ENCODE results near the gene PRKAG2.
A peak's percentile ranks its signal among the peaks of the same experiment; 100 is the strongest.

Gene PRKAG2

GRCh38 chr7:151686016-151686766, 190.7 kb downstream of the PRKAG2 start:
- DNase-seq, result no peak

- no peak for DNase-seq
These were observed 192.3 kb downstream of the PRKAG2 start for GRCh38 chr7:151684408-151685175.

- no peak for DNase-seq
These were observed 193.1 kb downstream of the PRKAG2 start for GRCh38 chr7:151683615-151684407.

- DNase-seq, result no peak
These were observed 193.9 kb downstream of the PRKAG2 start for GRCh38 chr7:151682831-151683614.

DNA sequence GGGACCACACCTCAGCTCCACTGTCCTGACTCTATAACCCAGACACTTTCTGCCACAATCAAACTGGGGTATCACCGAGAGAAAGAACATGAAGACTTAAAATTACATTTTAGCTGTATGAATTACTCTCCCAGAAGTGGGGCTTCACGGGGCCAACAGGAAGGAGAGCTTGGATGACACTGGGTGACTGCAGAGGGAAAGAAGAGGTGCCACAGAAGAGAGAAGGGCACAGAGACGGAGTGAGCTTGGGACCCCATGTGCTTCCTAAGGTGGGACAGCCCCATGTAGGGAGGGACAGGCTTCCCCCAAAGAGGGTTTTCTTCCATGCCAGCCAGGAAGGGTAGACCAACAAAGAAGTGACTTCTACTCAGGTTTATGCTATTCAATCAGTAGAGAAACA, 195.2 kb downstream of the PRKAG2 start:
- no peak for DNase-seq

DNA sequence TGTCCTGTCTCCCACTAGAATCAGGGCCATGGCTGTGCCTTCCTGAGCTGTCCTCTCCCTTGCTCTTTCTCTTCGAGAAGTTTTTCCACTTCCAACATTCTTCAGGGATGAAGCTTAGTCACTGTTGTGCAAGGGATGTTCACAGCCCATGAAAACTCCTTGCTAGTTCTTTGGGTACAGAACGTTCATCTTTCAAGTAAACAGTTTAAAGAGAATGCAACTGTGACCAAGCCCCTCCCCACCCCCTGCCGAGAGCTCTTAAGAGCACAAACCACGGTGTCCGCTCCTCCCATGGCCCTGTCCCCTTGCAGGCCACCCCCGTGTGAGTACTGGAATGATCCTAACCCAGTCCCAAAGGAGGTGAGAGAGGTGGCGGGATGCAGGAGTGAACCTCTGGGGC, 196.1 kb downstream of the PRKAG2 start:
- DNase-seq, result no peak

DNA sequence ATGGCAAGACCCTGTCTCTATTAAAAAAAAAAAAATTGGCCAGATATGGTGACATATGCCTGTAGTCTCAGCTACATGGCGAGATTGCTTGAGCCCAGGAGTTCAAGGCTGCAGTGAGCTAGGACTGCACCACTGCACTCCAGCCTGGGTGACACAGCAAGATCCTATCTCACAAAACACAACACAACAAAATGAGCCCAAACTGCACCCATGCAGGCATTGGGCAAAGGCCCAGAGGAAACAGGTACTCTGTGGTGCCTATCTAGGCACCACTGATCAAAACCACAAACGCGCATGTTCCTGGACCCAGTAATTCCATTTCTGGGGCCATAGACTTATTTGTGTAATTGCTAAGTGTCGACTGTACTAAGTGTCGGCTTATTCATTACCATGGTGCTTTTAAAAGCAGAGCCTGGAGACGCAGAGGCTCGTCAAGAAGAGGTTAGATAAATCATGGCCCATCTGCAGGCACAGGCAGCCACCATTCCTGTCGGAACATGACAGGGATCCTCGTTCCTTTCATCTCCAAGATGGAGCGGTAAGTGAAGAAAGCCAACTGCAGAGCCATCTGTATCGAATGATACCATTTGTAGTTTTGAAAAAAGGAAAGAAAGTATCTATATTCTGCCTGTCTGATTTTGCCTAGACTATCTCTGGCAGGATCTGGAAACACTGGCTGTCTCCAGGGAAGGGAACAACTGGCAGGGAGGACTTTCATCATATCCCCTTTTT, 196.9 kb downstream of the PRKAG2 start:
- no peak for DNase-seq

DNA sequence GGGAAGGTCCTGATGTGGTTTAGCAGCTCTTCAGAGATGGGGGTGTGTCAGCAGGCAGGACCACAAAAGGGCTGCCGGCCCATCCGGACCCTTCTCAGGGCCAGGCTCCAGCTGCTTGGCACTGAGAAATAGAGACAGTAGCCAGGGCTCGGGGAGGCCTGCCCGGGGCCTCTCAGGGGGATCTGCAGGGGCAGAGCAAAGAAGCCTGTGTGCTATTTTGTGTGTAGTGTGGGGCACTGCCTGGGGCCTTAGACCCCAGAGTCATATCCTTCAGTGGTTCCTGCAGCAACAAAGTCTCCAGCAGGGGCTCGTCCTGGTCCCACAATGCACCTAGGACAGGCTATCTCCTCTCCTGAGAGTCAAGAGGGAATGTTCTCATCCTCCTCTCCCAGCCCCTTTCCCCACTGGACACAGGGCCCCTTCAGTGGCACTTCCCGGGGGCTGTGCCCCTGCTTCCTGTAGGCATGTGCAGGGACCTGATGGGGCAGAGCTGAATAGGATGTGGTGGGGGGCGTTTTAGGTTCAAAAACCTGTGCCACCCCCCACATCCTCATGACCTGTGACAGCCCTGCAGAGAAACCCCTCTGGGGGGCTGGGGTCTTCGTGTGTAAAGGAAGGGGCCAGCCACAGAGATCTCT, 197.7 kb downstream of the PRKAG2 start:
- no peak for DNase-seq

GRCh38 chr7:151678227-151678604, 198.7 kb downstream of the PRKAG2 start:
- DNase-seq, result no peak

- no peak for DNase-seq
These were observed 199.2 kb downstream of the PRKAG2 start for GRCh38 chr7:151677581-151678226.

DNA sequence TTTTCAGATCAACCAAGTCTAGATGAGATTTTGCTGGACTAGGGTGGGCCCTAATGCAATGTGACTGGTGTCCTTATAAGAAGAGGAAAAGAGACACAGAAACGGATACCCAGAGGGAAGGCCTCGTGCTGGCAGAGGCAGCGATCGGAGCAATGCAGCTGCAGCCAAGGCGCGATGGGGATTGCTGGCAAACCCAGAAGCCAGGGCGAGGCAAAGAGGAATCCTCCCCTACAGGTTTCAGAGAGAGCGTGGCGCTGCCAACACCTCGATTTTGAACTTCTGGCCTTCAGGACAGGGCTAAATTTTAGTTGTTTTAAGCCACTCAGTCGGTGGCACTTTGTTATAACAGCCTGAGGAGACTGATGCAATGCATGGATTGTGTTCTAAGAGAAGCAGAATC, 200.2 kb downstream of the PRKAG2 start:
- DNase-seq, result no peak

DNA sequence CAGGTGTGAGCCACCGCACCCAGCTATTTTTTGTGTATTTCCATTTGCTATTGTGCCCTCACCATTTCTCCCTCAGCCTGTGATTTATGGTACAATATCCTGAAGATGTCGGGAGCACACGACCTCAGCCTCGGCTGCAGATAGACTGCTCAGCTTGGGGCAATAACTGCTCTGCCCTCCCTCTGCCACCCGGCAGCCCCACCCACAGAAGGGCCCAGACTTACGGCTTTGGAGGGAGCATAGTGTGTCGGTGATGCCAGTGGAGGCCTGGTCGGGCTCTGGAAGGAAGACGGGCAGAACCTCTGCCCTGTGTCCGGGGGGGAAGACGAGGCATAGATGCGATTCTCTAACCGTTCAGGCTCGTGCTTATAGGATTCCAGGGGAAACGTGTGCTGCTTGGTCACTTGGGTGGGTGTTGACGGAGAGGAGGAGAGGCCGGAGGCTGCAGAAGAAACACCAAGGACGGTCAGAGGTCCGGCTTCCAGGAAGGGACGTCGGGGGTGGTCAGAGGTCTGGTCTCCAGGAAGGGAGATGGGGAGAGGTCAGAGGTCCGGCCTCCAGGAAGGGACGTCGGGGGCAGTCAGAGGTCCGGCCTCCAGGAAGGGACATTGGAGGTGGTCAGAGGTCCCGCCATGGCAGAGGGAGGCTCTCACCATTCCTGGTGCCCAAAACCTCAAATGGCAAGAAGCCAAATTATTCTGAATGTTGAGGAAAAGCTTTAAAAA, 201.6 kb downstream of the PRKAG2 start:
- no peak for DNase-seq

DNA sequence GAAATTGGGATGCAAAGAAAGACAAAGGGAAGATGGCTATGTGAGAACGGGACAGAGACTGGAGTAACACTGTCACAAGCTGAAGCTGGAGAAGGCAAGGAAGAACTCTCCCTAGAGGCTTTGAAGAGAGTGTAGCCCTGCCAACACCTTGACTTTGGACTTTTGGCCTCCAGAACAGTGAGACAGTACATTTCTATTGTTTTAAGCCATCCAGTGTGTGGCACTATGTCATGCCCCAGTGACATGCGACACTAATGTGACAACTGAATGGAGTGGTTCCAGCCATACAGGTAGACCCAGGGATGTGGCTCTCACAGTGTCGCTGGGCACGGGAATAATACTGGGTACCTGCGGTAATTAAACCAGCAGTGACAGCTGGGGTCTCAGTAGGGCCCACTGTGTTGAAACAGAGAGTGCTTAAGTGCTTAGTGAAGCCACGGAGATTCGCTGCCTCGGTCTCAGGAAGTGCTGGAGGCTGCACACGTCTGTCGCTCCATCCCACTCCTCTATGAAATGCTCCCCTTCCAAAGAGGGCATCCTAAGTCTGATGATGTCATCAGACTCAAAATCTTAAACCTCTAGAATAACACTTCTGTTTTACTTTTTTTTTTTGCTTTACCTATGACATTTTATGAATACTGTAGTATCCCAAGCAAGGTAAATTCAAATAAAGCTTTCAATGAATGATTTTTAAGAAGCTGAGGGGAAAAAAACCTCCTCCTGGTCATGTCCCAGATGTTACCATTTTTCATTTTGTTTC, 202.6 kb downstream of the PRKAG2 start:
- DNase-seq, result no peak

GRCh38 chr7:151673216-151673615, 203.7 kb downstream of the PRKAG2 start:
- DNase-seq, result no peak

GRCh38 chr7:151672716-151673115, 204.2 kb downstream of the PRKAG2 start:
- no peak for DNase-seq

DNA sequence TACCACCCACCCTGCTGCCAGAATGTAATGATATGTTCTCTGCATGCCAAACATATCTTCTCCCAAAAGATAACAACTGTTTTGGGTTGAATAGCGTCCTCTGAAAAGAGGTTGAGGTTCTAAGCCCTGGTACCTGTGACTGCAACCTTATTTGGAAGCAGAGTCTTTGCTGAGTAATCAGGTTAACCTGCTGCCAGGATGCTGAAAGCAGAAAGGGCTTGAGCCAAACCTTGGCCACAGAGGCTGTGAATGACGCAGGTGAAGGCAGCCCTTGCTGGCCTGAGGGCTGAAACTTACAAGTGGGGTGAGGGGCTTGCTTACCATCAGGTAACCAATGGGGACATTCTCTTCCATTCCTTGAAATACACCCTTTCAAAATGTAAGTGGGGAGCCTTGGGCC, 205.4 kb downstream of the PRKAG2 start:
- no peak for DNase-seq

DNA sequence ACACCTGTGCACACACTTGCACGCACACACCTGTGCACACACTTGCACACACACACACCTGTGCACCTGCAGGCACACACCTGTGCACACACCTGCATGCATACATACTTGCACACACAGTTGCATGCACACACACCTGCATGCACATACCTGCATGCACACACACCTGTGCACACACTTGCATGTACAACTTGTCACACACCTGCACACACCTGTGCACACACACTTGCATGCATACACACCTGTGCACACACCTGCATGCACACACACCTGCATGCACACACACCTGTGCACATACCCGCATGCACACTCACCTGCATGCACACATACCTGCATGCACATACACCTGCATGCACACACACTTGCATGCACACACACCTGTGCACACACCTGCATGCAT, 207.2 kb downstream of the PRKAG2 start:
- no peak for DNase-seq

DNA sequence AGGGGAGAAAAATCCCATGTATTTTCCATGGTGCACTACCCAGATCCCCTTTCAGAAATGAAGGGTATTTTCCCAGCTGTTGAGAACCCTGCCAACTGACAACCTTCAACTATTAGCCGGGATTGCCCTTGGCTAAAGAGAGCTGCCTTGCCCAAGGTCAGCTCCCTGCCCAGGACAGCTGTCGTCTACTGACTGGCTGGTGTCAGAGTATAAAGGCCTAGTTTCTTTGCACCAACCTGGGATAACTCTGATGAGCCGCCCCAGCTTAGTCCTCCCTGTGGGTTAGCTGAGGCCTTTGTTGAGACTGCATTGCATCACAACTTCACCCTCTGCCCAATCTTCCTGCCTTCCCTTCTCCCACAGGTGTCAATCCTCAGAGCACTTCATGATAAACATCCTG, 210.0 kb downstream of the PRKAG2 start:
- DNase-seq, result no peak

- peak; percentile 88 for DNase-seq
These were observed 211.5 kb downstream of the PRKAG2 start for GRCh38 chr7:151665368-151665767.

- no peak for DNase-seq
These were observed 212.6 kb downstream of the PRKAG2 start for GRCh38 chr7:151664268-151664667.

All from eye (tissue), 1 donor.